K562 (cell line): ENCODE results near the gene PHC1. TPM values are rescaled to one million over a fixed set of nuclear protein-coding genes. Genes with fewer than 3 reads are reported as not detected.
A peak's percentile ranks its signal among the peaks of the same experiment; 100 is the strongest.
"Not testable (repeated sequence)": the region's sequence is repeated elsewhere in the genome, so short reads cannot be mapped to it uniquely, and the experiment has no call there.

Experiments
- ATAC-seq: fragments of 200-7000 bp; cut with Tn5 transposase; 3 replicates; pipeline ENCODE4 v1.9.1; 2020; ENCODE audit warnings: moderate library complexity
- BruUV-seq: library from RNA; stranded (reverse); fragments of 400-500 nt; replicated peaks from 2 replicates; lab custom pipeline; 2021; lab: Mats Ljungman, UMichigan
- CTCF ChIA-PET: fragments of 300-600 bp; formaldehyde crosslinking; extraction: SDS; loops from one replicate; lab custom pipeline; 2021; ENCODE audit warnings: low intra/inter-chr PET ratio; lab: Yijun Ruan, JAX
- POLR2A ChIA-PET: fragments of 300-600, 350-650 bp; sonication (Branson Sonifier 250); formaldehyde crosslinking; extraction: SDS; loops from one replicate; lab custom pipeline; 2021; ENCODE audit warnings: antibody characterized with exemption, inconsistent platforms; lab: Yijun Ruan, JAX
- DNase-seq, 4 experiments: peaks; one replicate each; pipeline versions ENCODE4 v3.0.0 to v3.0.0-alpha.2; 2011 to 2018; ENCODE audit warnings: low spot score in 3 of 4, mixed read lengths in 3 of 4; ENCODE audit errors: extremely low read depth in 1 of 4
- FAIRE-seq: peaks from 2 replicates; lab custom pipeline; 2011; peaks lifted over from hg19 to GRCh38; lab: Jason Lieb, UNC
- H2AFZ ChIP-seq: 2 replicates; pipeline ENCODE4 v1.6.0; 2011; ENCODE audit warnings: low read depth, low read length, control low read depth, inconsistent platforms
- H3K27ac ChIP-seq: fragments of 200-600 bp; 3 replicates; pipeline ENCODE4 v1.8.0; 2011; ENCODE audit warnings: low read depth, mild to moderate bottlenecking, control low read depth, inconsistent platforms, low read length, moderate library complexity, mixed read lengths; ENCODE audit errors: extremely low read depth
- H3K27me3 ChIP-seq, 2 experiments: fragments of 300-600 bp in 1 of 2; 2 replicates in 1 of 2; 3 replicates in 1 of 2; pipeline versions ENCODE4 v1.6.0 to v1.8.0; 2011; ENCODE audit warnings: inconsistent platforms in 2 of 2, low read length in 2 of 2, mild to moderate bottlenecking in 1 of 2, mixed read lengths in 1 of 2, moderate library complexity in 1 of 2; ENCODE audit not compliant: control insufficient read depth in 2 of 2, insufficient read depth in 2 of 2
- H3K36me3 ChIP-seq: fragments of 300-600 bp; 3 replicates; pipeline ENCODE4 v1.8.0; 2011; ENCODE audit warnings: mild to moderate bottlenecking, low read length, inconsistent platforms; ENCODE audit not compliant: control insufficient read depth, insufficient read depth
- H3K4me1 ChIP-seq, 2 experiments: fragments of 200-600 bp in 1 of 2; replicated peaks in 1 of 2; 2 replicates in 1 of 2; 3 replicates in 1 of 2; pipeline versions ENCODE4 v1.5.1 to v1.8.0; 2011; ENCODE audit warnings: inconsistent platforms in 2 of 2, low read length in 2 of 2, mild to moderate bottlenecking in 1 of 2, mixed read lengths in 1 of 2, moderate library complexity in 1 of 2; ENCODE audit not compliant: control insufficient read depth in 2 of 2, insufficient read depth in 2 of 2
- H3K4me2 ChIP-seq: 2 replicates; pipeline ENCODE4 v1.6.1; 2011; ENCODE audit warnings: low read length, control low read depth, inconsistent platforms, mixed read lengths; ENCODE audit not compliant: insufficient read depth
- H3K4me3 ChIP-seq: fragments of 200-600 bp; sonication (generic), shearing (Covaris generic); 2 replicates; pipeline ENCODE4 v1.5.1; 2016; ENCODE audit warnings: control low read depth, inconsistent platforms
- H3K79me2 ChIP-seq: fragments of 200-600 bp; 3 replicates; pipeline ENCODE4 v1.8.0; 2011; ENCODE audit warnings: low read length, inconsistent platforms; ENCODE audit not compliant: control insufficient read depth, insufficient read depth
- H3K9ac ChIP-seq, 2 experiments: 2 replicates each; pipeline versions ENCODE4 v1.6.0 to v1.6.1; 2011; ENCODE audit warnings: low read depth in 2 of 2, low read length in 2 of 2, control low read depth in 1 of 2, inconsistent platforms in 1 of 2, mild to moderate bottlenecking in 1 of 2, mixed read lengths in 1 of 2; ENCODE audit not compliant: insufficient read depth in 1 of 2
- H3K9me1 ChIP-seq: one replicate; pipeline ENCODE4 v1.6.0; 2011; ENCODE audit warnings: inconsistent platforms, mild to moderate bottlenecking, low read length, moderate library complexity; ENCODE audit not compliant: control insufficient read depth, insufficient read depth
- H3K9me3 ChIP-seq: replicated peaks from 2 replicates; pipeline ENCODE4 v1.5.1; 2011; ENCODE audit warnings: low read depth, low read length, inconsistent platforms; ENCODE audit not compliant: control insufficient read depth, insufficient read depth
- H4K20me1 ChIP-seq: replicated peaks from 2 replicates; pipeline ENCODE4 v1.6.1; 2011; ENCODE audit warnings: low read length, inconsistent platforms, mixed read lengths; ENCODE audit not compliant: control insufficient read depth, insufficient read depth
- CEBPG ChIP-seq, 3 experiments: fragments of 200-800 bp in 1 of 3; sonication (Bioruptor generic) in 1 of 3; sonication (generic) in 1 of 3; formaldehyde crosslinking in 1 of 3; IDR thresholded peaks in 2 of 3; conservative IDR thresholded peaks in 1 of 3; 2 replicates each; pipeline versions ENCODE4 v1.6.1 to v1.8.0; 2016 to 2022; ENCODE audit warnings: missing compliant biosample characterization in 2 of 3, missing genetic modification characterization in 2 of 3, mild to moderate bottlenecking in 1 of 3, missing genetic modification reagents in 1 of 3
- ERF ChIP-seq: fragments of 450-650 bp; formaldehyde crosslinking; IDR thresholded peaks from 2 replicates; pipeline ENCODE4 v1.4.0; 2020; ENCODE audit warnings: mild to moderate bottlenecking, mixed read lengths
- KAT8 ChIP-seq: fragments of 450-650 bp; IDR thresholded peaks from 2 replicates; pipeline ENCODE4 v1.6.1; 2016; ENCODE audit warnings: low read depth, mild to moderate bottlenecking
- PPARD ChIP-seq: fragments of 250-450 bp; sonication (Bioruptor Pico); IDR thresholded peaks from 2 replicates; pipeline ENCODE4 v1.8.0; 2022; ENCODE audit warnings: inconsistent platforms, mild to moderate bottlenecking, moderate library complexity
- SMARCB1 ChIP-seq: IDR thresholded peaks from 2 replicates; pipeline ENCODE4 v1.6.1; 2011; ENCODE audit warnings: improper control_type of control experiment, low read depth; ENCODE audit not compliant: insufficient read length
- SPI1 ChIP-seq: IDR thresholded peaks from 2 replicates; pipeline ENCODE4 v1.6.1; 2011; ENCODE audit warnings: low read depth, low read length, control low read depth, borderline replicate concordance
- SRF ChIP-seq, 2 experiments: fragments of 250-450, 450-650 bp in 1 of 2; sonication (Bioruptor Pico) in 1 of 2; sonication (generic) in 1 of 2; formaldehyde crosslinking; IDR thresholded peaks; 2 replicates each; pipeline versions ENCODE4 v1.5.0 to v1.5.1; 2020 to 2022; ENCODE audit warnings: mild to moderate bottlenecking in 1 of 2, missing genetic modification reagents in 1 of 2
- TOE1 ChIP-seq, 2 experiments: fragments of 450-650 bp in 1 of 2; sonication (generic) in 1 of 2; formaldehyde crosslinking in 1 of 2; IDR thresholded peaks; 2 replicates each; pipeline versions ENCODE4 v1.7.1 to v1.8.0; 2016 to 2022; ENCODE audit warnings: borderline replicate concordance in 2 of 2, mild to moderate bottlenecking in 2 of 2, antibody characterized with exemption in 1 of 2, inconsistent platforms in 1 of 2, low read depth in 1 of 2, missing genetic modification reagents in 1 of 2, moderate library complexity in 1 of 2
- ZNF551 ChIP-seq: fragments of 250-450 bp; sonication (Bioruptor Pico); IDR thresholded peaks from 2 replicates; pipeline ENCODE4 v1.5.0; 2021; ENCODE audit warnings: mild to moderate bottlenecking, moderate library complexity
- ZZZ3 ChIP-seq: fragments of 450-650 bp; IDR thresholded peaks from 2 replicates; pipeline ENCODE4 v1.6.1; 2016; ENCODE audit warnings: antibody characterized with exemption, mild to moderate bottlenecking, moderate library complexity
- WGBS: fragments of 100-300 bp; shearing (Covaris generic); methylation state at CpG from one replicate; pipeline ENCODE4 v1.1.6; 2016; ENCODE audit warnings: low coverage, mixed read lengths; ENCODE audit not compliant: insufficient coverage; ENCODE audit errors: missing lambda C conversion rate; 5-methylcytosine and 5-hydroxymethylcytosine counted together
- in situ Hi-C: fragments of 300-500 bp; cut with MboI; formaldehyde crosslinking; loops from 4 replicates; pipeline ENCODE4 v1.15.0; 2018; ENCODE audit warnings: inconsistent platforms, mixed read lengths
- intact Hi-C: fragments of 100-400 bp; cut with micrococcal nuclease; formaldehyde crosslinking; loops from 2 replicates; pipeline ENCODE4 v1.14.2; 2022
- polyA plus RNA-seq, 8 experiments: library from polyadenylated mRNA; depleted of rRNA in 4 of 8; stranded (reverse) in 5 of 8; unstranded in 3 of 8; fragments of >200 nt; fragmentation: Nextera tagmentation in 2 of 8; fragmentation: Illumina TruSeq in 1 of 8; extraction: Ambion mirVana in 2 of 8; extraction: Trizol in 1 of 8; gene quantifications; 2 replicates each; pipeline versions ENCODE4 v1.2.1 to v1.2.3, GENCODE V29; 2011 to 2014; ENCODE audit warnings: inconsistent platforms in 1 of 8, missing spikeins in 1 of 8
- total RNA-seq, 7 experiments: library from RNA; depleted of rRNA in 6 of 7; stranded (reverse); fragments of >200 nt in 6 of 7; fragmentation: Illumina TruSeq in 2 of 7; extraction: Trizol in 2 of 7; gene quantifications; 2 replicates each; pipeline versions ENCODE4 v1.2.1 to v1.2.3, GENCODE V29; 2011 to 2021; ENCODE audit warnings: low replicate concordance in 1 of 7
- TF ChIP-seq, protein P1 (sequence below): sonication (generic); formaldehyde crosslinking; IDR thresholded peaks from 2 replicates; pipeline ENCODE4 v1.9.0; 2022; ENCODE audit warnings: mild to moderate bottlenecking, missing genetic modification reagents
- TF ChIP-seq, protein P2 (sequence below): sonication (generic); formaldehyde crosslinking; IDR thresholded peaks from 2 replicates; pipeline ENCODE4 v1.8.0; 2022; ENCODE audit warnings: mild to moderate bottlenecking, missing genetic modification reagents
- TF ChIP-seq, protein P3 (sequence below): sonication (generic); formaldehyde crosslinking; IDR thresholded peaks from 2 replicates; pipeline ENCODE4 v1.8.0; 2023; ENCODE audit warnings: mild to moderate bottlenecking, missing genetic modification reagents

PHC1 gene
- total and polyA plus RNA-seq, 9 of the 15 experiments (the other 6 are each of a cell fraction or from before 2014, with no cell fraction given): 1.9 to 13.7 (median 6.9) TPM

DNA sequence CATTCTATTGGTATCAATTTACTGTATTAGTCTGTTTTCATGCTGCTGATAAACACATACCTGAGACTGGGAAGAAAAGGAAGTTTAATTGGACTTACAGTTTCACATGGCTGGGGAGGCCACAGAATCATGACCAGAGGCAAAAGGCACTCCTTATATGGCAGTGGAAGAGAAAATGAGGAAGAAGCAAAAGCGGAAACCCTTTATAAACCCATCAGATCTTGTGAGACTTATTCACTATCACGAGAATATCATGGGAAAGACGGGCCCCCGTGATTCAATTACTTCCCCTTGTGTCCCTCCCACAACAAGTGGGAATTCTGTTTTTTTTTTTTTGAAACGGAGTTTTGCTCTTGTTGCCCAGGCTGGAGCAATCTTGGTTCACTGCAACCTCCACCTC, 11.6 kb upstream of the PHC1 start:
- FAIRE-seq, intact Hi-C loops: not testable (repeated sequence)
- 7% methylated on average over 5 of the region's 5 CpGs for WGBS

DNA sequence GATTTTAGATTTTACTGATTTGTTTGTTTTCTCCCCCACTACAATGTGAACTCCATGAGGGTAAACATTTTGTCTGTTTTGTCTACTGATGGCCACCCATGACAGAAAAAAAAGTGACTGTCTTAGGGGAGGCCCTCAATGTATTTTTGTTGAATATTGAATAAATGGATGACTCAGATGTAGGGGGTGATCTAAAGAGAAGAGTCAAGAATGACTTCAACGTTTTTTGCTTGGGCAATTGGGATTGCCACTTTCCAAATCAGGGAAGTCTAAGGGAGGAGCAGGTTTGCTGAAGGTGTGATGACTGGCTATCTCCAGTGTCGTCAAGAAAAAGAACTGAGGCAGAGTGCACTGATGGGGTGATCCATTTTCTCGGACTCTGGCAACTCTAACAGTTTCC, 10.7 kb upstream of the PHC1 start:
- H3K9ac ChIP-seq: no peak overlapping the region
- H3K9me1 ChIP-seq: no peaks in the 10 kb centered on the region
- 7% methylated on average over 3 of the region's 3 CpGs for WGBS
- H3K4me1 ChIP-seq: no peaks in the 10 kb centered on the region; a peak in 1 of 5 replicates
- no TSS peak for BruUV-seq
- ATAC-seq (no peak), DNase-seq (no peak), FAIRE-seq (no peak)
- in situ Hi-C loops: no loop called here
- ChIA-PET CTCF (interaction anchor here (0.9 kb wide), 1 partner anchor 222 kb away, joined by 3 read pairs; no protein-coding TSS in a partner anchor), POLR2A (no interaction called here)
- H3K27me3 ChIP-seq: no peaks in the 10 kb centered on the region
- no peaks in the 10 kb centered on the region for H3K36me3 ChIP-seq
- no peak overlapping the region for H3K4me2 ChIP-seq
- no peak overlapping the region for H3K27ac ChIP-seq
- no peak overlapping the region for H3K4me3 ChIP-seq
- H3K79me2 ChIP-seq: no peaks in the 10 kb centered on the region
- intact Hi-C loops: no loop called here
- H4K20me1 ChIP-seq: no peaks in the 10 kb centered on the region
- no peaks in the 10 kb centered on the region for H3K9me3 ChIP-seq
- H2AFZ ChIP-seq: no peak overlapping the region
- no peak for TF ChIP-seq CEBPG (CRISPR knock-in tag; IDR thresholded peaks at IDR 0.05)
- no peak for TF ChIP-seq CEBPG (tag; conservative IDR thresholded peaks at IDR 0.05 in 1 of 2, IDR thresholded peaks at IDR 0.05 in 1 of 2)
- TF ChIP-seq, protein P1, sequence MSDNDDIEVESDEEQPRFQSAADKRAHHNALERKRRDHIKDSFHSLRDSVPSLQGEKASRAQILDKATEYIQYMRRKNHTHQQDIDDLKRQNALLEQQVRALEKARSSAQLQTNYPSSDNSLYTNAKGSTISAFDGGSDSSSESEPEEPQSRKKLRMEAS: no peak
- TF ChIP-seq KAT8: no peak
- no peak for TF ChIP-seq SMARCB1
- no peak for TF ChIP-seq TOE1 (IDR thresholded peaks at IDR 0.05; ENCODE audit: borderline replicate concordance)
- no peak for TF ChIP-seq TOE1 (CRISPR knock-in tag; IDR thresholded peaks at IDR 0.05; ENCODE audit: borderline replicate concordance, low read depth)
- TF ChIP-seq ERF (CRISPR knock-in tag): no peak
- TF ChIP-seq, protein P2, sequence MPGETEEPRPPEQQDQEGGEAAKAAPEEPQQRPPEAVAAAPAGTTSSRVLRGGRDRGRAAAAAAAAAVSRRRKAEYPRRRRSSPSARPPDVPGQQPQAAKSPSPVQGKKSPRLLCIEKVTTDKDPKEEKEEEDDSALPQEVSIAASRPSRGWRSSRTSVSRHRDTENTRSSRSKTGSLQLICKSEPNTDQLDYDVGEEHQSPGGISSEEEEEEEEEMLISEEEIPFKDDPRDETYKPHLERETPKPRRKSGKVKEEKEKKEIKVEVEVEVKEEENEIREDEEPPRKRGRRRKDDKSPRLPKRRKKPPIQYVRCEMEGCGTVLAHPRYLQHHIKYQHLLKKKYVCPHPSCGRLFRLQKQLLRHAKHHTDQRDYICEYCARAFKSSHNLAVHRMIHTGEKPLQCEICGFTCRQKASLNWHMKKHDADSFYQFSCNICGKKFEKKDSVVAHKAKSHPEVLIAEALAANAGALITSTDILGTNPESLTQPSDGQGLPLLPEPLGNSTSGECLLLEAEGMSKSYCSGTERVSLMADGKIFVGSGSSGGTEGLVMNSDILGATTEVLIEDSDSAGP (CRISPR knock-in tag): no peak
- TF ChIP-seq ZNF551 (CRISPR knock-in tag): no peak
- no peak for TF ChIP-seq PPARD (CRISPR knock-in tag)
- TF ChIP-seq, protein P3, sequence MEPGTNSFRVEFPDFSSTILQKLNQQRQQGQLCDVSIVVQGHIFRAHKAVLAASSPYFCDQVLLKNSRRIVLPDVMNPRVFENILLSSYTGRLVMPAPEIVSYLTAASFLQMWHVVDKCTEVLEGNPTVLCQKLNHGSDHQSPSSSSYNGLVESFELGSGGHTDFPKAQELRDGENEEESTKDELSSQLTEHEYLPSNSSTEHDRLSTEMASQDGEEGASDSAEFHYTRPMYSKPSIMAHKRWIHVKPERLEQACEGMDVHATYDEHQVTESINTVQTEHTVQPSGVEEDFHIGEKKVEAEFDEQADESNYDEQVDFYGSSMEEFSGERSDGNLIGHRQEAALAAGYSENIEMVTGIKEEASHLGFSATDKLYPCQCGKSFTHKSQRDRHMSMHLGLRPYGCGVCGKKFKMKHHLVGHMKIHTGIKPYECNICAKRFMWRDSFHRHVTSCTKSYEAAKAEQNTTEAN (CRISPR knock-in tag): no peak
- no peak for TF ChIP-seq ZZZ3

More for the DNA sequence above, 11.6 kb upstream of the PHC1 start:
- in situ Hi-C loops, H3K4me3 ChIP-seq, DNase-seq, H3K27me3 ChIP-seq, H3K36me3 ChIP-seq, POLR2A ChIA-PET, ATAC-seq, CTCF ChIA-PET, H3K4me1 ChIP-seq, H4K20me1 ChIP-seq, BruUV-seq, H3K79me2 ChIP-seq, H3K9me1 ChIP-seq, H3K27ac ChIP-seq, H2AFZ ChIP-seq, H3K9ac ChIP-seq, H3K9me3 ChIP-seq, H3K4me2 ChIP-seq: not testable (repeated sequence)
- TF ChIP-seq SPI1 (peak; percentile 20; the same call in 1 of the 2 replicates), SRF (CRISPR knock-in tag; IDR thresholded peaks at IDR 0.05) (peak in 1 of 2 experiments; percentile 95; a peak in 2 of 4 replicates)
